NCI-H1105 (cell line): Measurements from ENCODE around the gene BLOC1S3.

Source experiments
- DNase-seq: peaks from one replicate; lab custom pipeline; 2025; lab: John Stamatoyannopoulos, UW

BLOC1S3 gene

DNA sequence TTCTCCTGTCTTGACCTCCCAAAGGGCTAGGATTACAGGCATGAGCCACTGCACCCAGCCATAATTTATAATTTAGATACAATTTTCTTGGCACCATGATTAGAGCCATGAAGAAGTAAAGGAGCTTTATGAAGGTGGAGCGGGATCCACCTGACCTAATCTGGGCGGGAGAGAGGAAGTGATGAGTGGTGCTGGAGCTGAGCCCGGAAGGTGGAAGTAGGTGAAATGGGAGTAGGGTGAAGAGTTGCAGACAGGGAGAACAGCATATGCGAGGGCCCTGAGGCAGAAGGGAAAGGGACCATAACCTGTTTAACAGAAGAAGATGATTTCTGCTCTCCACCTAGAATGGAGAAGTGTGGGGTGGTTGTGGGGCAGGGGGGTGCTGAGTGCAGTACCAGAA lies 4.2 kb downstream of the BLOC1S3 start:
- no peak for DNase-seq

DNA sequence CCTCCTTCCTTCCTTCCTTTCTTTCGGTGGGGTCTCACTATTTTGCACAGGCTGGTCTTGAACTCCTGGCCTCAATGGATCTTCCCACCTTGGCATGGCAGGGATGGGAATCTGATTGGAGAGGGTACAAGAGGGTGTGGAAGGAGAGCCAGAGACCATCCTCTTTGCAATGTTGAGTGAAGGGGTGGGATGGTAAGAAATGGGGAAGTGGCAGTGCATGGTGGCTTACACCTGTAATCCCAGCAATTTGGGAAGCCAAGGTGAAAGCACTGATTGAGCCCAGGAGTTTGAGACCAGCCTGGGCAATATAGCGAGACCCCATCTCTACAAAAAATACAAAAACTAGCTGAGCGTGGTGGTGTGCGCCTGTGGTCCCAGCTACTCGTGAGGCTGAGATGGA lies 5.5 kb downstream of the BLOC1S3 start:
- DNase-seq, result no peak

DNA sequence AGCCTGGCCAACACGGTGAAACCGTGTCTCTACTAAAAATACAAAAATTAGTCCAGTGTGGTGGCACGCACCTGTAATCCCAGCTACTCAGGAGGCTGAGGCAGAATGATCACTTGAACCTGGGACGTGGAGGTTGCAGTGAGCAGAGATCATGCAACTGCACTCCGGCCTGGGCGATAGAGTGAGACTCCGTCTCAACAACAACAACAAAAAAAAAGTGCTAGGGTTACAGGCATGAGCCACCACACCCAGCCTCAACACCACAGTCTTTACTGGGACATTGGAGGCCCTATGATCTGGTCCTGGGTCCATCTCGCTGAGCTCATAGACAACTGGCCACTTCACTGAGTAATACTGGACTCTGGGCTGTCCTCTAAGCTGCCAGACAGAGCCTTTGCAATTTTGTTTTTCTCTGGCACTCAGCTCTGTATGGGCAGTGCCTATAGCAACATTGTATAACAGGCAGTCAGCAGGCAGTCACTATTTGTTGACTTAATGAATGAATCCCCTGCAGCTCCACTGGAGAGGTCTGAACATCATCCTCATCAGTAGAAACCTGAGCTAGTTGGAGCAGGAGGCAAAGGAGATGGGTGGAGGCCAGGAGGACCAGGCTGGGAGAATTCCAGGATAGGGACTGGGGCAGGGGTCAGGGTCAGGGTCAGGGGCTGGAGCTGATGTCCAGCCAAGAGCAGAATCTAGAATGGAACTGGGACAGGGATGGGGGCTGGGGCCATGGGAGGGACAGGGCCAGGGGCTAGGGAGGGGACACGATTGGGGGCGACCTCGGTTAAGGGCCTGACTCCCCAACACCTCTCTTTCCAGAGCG lies 8.1 kb downstream of the BLOC1S3 start:
- DNase-seq, result no peak

DNA sequence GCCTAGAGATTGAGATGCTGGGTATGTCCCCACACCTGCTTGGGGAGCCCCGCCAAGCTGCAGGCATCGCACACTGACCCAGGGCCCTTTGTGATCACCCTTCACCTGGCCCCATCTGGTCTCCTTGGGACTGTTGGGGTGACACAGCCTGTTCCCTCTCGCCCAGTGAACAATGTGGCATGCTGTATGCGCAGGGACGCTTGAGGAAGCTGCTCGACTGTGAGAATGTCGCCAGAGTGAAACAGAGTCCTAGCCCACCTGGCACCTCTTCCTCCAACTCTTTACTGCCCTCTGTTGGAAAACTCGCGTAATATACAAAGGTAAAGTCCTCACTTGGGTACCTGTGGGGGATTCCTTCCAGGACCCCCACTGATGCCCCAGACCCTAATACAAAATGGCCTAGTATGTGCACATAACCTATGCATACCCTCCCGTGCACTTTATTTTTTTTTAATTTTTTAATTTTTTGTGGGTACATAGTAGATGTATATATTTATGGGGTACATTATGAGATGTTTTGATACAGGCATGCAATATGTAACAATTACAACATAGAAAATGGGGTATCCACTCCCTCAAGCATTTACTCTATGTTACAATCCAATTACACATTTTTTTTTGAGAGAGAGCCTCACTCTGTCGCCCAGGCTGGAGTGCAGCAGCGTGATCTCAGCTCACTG lies 9.0 kb downstream of the BLOC1S3 start:
- DNase-seq, result peak; percentile 58

DNA sequence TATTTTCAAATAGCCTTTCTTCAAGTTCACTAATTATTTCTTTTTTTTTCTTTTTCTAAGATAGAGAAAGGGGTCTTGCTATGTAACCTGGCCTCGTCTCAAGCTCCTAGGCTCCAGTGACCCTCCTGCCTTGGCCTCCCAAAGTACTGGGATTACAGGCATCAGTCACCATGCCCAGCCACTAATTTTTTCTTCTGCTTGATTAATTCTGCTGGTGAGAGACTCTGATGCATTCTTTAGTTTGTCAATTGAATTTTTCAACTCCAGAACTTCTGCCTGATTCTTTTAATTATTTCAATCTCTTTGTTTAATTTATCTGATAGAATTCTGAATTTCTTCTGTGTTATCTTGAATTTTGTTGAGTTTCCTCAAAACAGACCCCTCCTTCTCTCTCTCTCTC lies 11.4 kb downstream of the BLOC1S3 start:
- no peak for DNase-seq

DNA sequence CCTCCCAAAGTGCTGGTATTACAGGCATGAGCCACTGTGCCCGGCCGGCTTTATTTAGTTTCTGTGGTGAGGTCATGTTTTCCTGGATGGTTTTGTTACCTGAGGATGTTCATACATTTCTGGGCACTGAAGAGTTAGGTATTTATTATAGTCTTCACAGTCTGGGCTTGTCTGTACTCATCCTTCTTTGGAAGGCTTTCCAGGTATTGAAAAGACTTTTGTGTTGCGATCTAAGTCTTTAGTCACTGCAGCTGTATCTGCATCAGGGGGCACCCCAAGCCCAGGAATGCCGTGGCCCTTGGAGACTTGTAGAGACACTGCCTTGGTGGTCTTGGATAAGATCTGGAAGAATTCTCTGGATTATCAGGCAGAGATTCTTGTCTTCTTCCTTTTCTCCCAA lies 12.8 kb downstream of the BLOC1S3 start:
- no peak for DNase-seq

DNA sequence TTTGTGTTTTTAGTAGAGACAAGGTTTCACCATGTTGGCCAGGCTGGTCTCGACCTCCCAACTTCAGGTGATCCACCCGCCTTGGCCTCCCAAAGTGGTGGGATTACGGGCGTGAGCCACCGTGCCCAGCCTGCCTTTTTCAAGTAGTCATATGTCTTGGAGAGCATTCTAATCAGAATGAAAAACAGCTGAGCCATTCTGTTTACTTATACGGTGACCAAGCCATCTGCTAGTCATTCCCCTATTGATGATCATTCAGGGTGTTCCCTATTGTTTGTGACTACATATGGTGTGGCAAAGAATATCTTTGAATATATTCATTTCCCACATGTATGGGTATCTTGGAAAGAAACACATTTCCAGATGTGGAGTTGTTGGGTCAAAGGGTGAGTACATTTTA lies 17.2 kb downstream of the BLOC1S3 start:
- no peak for DNase-seq

DNA sequence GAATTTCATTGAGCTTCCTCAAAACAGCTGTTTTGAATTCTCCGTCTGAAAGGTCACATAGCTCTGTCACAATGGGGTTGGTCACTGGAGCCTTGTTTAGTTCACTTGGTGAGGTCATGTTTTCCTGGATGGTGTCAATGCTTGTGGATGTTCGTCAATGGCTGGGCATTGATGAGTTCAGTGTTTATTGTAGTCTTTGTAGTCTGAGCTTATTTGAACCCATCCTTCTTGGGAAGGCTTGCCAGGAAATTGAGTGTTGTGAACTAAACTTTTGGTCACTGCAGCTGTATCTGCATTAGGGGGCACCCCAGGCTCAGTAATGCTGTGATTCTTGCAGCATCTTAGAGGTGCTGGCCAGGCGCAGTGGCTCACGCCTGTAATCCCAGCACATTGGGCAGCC lies 22.0 kb downstream of the BLOC1S3 start:
- no peak for DNase-seq

DNA sequence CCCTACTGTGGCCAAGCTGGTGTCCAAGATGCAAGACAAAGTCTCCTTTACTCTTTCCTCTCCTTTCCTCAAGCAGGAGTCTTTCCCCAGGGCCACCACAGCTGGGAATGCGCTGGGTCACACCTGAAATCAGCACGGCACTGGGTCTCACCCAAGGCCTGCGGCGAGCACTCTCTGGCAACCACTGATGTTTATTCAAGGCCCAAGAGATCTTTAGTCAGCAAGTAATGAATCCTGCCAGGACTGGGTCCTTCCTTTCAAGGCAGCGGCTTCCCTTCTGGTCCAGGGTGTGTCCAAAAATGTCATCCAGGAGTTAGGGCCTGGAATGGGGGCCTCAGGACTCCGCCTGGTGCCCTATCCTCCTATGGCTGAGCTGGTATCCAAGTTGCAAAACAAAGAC lies 24.1 kb downstream of the BLOC1S3 start:
- DNase-seq, result no peak

DNA sequence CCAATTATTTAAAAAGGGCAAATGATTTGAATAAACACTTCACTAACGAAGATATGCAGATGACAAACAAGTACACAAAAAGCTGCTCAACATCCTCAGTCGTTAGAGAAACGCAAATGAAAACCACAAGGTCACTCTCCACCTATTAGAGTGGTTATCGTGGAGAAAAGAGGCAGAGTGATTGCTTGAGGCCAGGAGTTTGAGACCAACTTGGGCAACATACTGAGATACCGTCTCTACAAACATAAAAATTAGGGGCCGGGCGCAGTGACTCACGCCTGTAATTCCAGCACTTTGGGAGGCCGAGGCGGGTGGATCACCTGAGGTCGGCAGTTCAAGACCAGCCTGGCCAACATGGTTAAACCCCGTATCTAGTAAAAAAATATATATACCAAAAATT lies 27.2 kb downstream of the BLOC1S3 start:
- no peak for DNase-seq

DNA sequence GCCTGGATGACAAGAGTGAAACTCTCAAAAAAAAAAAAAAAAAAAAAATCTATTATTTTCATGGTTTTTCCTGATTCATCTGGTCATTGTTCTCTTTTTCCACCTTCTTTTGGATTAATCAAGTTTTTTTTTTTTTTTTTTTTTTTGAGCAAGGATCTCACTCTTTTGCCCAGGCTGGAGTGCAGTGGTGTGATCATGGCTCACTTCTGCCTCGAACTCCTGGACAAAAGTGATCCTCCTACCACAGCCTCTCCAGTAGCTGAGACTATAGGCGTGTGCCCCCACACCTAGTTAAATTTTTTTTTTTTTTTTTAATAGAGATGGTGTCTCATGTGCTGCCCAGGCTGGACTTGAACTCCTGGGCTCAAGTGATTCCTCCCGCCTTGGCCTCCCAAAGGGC lies 27.7 kb downstream of the BLOC1S3 start:
- DNase-seq, result no peak

DNA sequence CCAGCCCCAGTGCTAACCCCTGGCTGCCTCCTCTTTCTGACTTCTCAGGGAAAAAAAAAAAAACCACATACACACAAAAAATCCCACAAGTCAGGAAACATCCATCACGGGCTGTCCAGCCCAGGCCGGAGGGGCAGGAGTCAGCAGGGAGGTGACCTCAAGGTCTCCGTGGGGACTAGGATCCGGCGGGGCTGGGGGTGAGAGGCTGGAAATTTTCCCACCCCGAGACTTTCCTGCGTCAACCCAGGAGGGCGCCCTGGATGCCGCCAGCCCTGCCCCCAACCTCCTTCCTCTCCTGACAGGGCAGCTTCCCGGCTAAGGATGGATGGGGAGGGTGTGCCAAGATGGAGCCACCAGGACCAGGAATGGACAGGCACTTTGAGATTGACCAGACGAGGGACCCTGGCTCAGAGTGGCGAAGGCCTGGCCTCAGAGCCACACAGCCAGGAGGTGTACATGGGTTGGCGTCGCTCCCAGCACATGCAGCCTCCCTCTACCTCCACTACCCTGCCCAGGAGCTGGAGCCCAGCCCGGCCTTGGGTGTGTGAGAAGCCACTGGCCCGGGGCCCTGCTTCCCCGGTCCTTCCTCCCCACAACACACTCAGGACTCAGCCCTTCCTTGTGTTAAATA lies 33.3 kb downstream of the BLOC1S3 start:
- no peak for DNase-seq

DNA sequence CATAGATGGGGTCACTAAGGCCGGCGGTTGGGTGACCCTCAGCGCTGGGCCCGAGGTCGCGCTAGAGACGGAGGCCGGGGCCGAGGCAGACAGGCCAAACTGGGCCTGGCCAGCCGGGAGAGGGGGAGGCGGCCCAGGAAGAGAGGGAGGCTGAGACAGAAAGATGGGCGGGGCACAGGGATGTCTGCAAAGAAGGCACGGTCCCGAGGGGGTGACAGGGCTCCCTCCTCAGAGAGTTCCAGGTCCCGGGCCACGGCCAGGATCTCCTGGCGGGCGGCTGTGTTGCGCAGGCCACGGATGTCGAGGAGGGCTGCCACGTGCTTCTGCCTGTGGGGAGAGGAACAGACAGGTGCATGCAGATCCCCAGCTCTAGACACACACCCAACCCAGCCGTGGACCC lies 34.4 kb downstream of the BLOC1S3 start:
- DNase-seq, result no peak

DNA sequence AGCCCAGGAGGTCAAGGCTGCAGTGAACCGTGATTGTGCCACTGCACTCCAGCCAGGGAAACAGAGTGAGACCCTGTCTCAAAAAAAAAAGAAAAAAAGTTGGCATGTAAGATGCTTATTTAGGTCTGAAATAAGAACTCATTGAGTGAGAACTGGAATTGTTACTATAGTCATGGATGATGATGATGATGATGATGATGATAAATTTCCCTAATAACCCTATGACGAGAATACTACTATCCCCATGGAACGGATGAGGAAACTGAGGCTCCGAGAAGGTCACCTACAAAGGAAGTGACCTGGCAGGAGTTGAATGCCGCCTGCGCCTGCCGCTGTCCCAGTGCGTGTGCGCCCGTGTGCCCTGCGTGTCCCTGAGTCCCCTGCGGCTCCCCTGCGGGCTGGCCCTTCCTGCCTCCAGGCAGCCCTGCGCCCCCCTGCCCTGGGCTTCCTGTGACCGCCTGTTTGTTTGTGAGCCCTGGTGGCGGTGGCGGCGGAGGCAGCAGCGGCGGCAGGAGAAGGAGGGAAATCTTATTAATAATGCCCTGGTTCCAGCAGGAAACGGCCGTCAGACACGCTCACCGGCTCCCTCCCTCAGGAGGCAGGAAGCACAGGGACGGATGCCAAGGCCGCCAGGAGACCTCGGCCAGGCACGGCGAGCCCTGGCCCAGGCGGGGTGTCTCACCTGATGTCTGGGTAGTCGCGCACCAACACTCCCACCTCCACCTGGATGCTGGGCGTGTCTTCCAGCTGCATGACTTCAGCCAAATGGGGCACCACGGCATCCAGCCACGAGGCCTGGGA lies 37.0 kb downstream of the BLOC1S3 start:
- peak; percentile 48 for DNase-seq

DNA sequence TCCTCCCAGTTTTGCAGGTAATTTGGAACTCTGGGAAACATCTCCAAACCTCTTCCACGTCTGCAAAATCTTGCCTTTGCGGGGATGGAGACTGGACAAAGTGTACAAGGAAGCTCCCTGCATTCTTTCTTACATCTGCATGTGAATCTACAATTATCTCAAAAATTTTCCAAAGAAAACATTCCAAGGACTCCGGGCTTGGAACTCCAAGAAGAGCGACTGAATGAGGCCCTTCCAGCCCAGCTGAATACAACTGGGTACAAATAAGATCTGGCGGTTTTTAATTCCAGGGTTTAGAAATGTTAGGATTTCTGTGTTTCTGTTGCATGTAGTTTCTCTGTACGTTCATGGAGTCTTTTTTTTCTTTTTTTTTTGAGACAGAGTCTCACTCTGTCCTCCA lies 38.1 kb downstream of the BLOC1S3 start:
- DNase-seq, result no peak

DNA sequence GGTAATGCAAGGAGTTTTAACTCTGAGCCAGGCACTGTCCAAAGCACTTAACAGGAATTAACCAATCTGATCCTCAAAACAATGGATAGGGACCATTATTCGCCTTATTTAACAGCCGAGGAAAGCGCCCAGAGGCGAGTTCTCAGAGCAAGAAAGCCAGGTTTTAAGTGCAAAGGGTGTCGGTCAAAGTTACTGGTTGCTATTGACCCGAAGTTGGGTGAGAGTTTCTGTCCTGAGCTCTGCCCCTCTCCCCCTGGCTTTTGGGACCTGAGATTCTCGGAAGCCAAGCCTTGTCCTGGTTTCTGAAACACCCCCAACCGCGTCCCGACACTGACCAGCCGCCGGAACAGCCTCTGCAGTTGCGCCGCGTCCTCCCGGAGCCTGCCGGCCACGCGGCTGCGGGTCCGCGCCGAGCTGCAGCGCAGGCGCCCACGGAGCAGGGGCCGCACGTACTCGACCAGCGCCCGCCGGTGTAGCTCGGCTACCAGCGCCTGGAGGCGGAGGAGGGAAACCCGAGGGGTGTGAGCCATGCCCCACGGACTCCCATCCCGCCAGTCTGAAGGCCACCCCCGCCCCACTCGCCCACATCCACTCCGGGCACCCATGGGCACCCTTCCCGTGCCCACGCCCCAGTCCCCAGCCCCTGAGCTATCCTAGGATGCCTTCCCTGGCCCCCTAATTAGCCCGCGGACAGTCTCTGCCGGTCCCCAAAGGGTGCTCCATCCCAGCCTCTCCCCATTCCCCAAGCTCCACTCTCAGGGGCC lies 38.8 kb downstream of the BLOC1S3 start:
- DNase-seq, result no peak

DNA sequence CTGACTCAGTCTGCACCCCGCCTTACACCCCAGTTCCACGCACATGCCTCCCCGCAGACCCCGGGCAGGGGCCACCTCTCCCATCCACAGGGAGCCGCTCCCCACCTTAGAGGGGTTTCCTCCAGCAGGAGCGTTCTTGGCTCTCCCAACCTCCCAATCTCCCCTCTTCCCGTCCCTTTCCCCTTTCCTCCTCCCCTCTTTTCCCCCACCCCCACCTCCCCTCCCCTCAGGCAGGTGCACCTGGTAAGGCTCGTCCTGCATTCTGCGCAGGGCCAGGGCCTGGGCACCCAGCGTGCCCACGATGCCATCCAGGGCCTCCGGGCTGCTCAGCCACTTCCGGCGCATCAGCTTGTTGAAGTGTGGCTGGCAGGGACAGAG lies 39.4 kb downstream of the BLOC1S3 start:
- DNase-seq, result no peak

DNA sequence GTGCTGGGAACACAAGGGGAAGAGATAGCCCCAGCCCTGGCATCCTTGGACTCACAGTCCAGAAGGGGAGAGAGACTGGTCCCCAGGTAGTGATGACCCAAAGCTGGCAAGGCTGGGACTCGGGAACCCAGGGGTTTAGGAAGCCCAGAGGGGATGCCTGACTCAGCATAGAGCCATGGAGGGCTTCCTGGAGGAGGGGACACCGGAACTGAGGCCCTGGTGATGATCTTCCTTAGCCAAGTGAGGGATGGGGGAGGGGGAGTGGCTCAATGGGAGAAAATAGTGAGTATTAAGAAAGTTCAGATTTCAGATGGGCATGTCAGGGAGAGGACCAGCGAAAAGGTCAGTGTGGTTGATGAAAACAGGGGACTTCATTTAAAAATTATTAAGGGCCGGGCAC lies 39.8 kb downstream of the BLOC1S3 start:
- no peak for DNase-seq

DNA sequence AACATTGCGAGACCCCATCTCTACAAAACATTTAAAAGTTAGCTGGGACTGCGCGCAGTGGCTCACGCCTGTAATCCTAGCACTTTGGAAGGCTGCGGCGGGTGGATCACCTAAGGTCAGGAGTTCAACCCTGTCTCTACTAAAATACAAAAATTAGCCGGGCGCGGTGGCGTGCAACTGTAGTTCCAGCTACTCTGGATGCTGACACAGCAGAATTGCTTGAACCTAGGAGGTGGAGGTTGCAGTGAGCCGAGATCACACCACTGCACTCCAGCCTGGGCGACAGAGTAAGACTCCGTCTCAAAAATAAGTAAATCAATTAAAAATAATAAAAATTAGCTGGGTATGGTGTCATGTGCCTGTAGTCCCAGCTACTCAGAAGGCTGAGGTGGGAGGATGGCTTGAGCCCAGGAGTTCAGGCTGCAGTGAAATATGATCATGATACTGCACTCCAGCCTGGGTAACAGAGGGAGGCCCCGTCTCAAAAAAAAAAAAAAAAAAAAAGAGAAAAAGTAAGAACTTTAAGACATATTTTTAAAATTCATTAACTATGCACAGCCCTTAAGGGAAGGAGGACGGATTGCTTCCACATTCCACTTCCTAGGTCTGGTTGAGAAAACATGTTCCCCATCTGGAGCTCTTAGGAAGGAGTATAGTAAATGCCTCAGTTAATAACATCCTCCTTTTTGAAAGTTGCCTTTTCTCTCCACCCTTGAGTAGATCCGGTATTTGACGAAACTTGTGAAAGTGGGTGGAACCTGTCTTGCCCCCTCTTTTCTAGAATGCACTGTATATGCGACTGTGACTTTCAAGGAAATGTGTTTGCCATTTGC lies 40.5 kb downstream of the BLOC1S3 start:
- no peak for DNase-seq

DNA sequence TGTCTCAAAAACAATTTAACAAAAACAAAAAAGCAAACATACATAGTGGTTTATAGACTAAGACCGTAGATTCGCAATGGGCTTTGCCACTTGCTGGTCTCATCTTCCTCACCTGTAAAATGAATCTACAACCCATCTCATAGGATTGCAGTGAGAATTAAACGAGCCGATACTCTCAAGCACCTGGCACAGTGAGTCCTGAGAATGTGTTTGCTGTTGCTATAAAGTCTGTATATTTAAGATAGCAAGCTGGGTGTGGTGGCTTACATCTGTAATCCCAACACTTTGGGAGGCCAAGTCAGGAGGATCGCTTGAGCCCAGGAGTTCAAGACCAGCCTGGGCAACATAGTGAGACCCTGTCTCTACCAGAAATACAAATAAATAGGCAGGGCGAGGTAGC lies 44.1 kb downstream of the BLOC1S3 start:
- DNase-seq, result no peak

DNA sequence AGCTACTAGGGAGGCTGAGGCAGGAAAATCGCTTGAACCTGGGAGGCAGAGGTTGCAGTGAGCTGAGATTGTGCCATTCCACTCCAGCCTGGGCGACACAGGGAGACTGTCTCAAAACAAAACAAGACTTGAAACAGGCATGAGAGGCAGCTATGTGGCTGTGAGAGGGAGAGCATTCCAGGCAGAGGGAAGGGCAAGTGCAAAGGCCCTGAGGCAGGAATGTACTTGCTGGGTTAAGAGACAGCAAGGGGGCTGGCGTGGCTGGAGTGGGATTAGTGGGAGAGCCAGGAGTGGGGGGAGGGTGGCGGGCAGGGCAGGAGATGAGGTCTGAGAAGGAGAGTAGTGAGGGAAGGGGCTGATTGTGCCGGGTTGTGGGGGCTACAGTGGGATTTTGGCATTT lies 45.3 kb downstream of the BLOC1S3 start:
- no peak for DNase-seq
